ENCODE data around the gene SLC7A1.

Gene SLC7A1

GRCh38 chr13:29521336-29521735 lies 74.2 kb downstream of the SLC7A1 start:
- H3K36me3 Mint-ChIP-seq (ENCODE audit: low read depth) = peaks cover 18% of the 10 kb centered on the region
- no peak for TF ChIP-seq CTCF (IDR thresholded peaks at IDR 0.05; ENCODE audit: unreplicated experiment in 3 of 3)
- H3K9me3 Mint-ChIP-seq = no peaks in the 10 kb centered on the region
- no peak overlapping the region for H3K4me3 Mint-ChIP-seq
- no peaks in the 10 kb centered on the region for H3K27me3 Mint-ChIP-seq (ENCODE audit: low read depth)
- H3K4me1 Mint-ChIP-seq = peaks cover 11% of the 10 kb centered on the region
- H3K27ac Mint-ChIP-seq = no peak overlapping the region

- Mint-ChIP-seq H3K27me3 (ENCODE audit: low read depth) (no peaks in the 10 kb centered on the region), H3K9me3 (no peaks in the 10 kb centered on the region), H3K36me3 (ENCODE audit: low read depth) (peaks cover 18% of the 10 kb centered on the region), H3K4me1 (peaks cover 11% of the 10 kb centered on the region), H3K4me3 (no peak overlapping the region), H3K27ac (no peak overlapping the region)
- TF ChIP-seq CTCF (IDR thresholded peaks at IDR 0.05; ENCODE audit: unreplicated experiment in 3 of 3) = no peak
These were observed 74.8 kb downstream of the SLC7A1 start for GRCh38 chr13:29520671-29521070.

- H3K27ac Mint-ChIP-seq = no peak overlapping the region
- H3K36me3 Mint-ChIP-seq (ENCODE audit: low read depth) = peaks cover 18% of the 10 kb centered on the region
- H3K27me3 Mint-ChIP-seq (ENCODE audit: low read depth) = no peaks in the 10 kb centered on the region
- H3K4me3 Mint-ChIP-seq = no peak overlapping the region
- peaks cover 11% of the 10 kb centered on the region for H3K4me1 Mint-ChIP-seq
- H3K9me3 Mint-ChIP-seq = no peaks in the 10 kb centered on the region
- TF ChIP-seq CTCF (IDR thresholded peaks at IDR 0.05; ENCODE audit: unreplicated experiment in 3 of 3) = no peak
These were observed 75.6 kb downstream of the SLC7A1 start for GRCh38 chr13:29519921-29520320.

- Mint-ChIP-seq H3K9me3 (no peaks in the 10 kb centered on the region), H3K4me1 (peaks cover 23% of the 10 kb centered on the region), H3K36me3 (ENCODE audit: low read depth) (peaks cover 16% of the 10 kb centered on the region), H3K4me3 (no peak overlapping the region), H3K27ac (no peak overlapping the region), H3K27me3 (ENCODE audit: low read depth) (peaks cover 3% of the 10 kb centered on the region)
- TF ChIP-seq CTCF (IDR thresholded peaks at IDR 0.05; ENCODE audit: unreplicated experiment in 3 of 3) = no peak
These were observed 78.6 kb downstream of the SLC7A1 start for GRCh38 chr13:29516880-29517279.

- H3K4me3 Mint-ChIP-seq = no peak overlapping the region
- no peaks in the 10 kb centered on the region for H3K9me3 Mint-ChIP-seq
- peaks cover 32% of the 10 kb centered on the region for H3K4me1 Mint-ChIP-seq
- peaks cover 12% of the 10 kb centered on the region for H3K36me3 Mint-ChIP-seq (ENCODE audit: low read depth)
- TF ChIP-seq CTCF (IDR thresholded peaks at IDR 0.05; ENCODE audit: unreplicated experiment in 3 of 3) = no peak
- no peak overlapping the region for H3K27ac Mint-ChIP-seq
- peaks cover 3% of the 10 kb centered on the region for H3K27me3 Mint-ChIP-seq (ENCODE audit: low read depth)
These were observed 79.5 kb downstream of the SLC7A1 start for GRCh38 chr13:29516012-29516411.

- no peak overlapping the region for H3K4me3 Mint-ChIP-seq
- TF ChIP-seq CTCF (IDR thresholded peaks at IDR 0.05; ENCODE audit: unreplicated experiment in 3 of 3) = no peak
- peaks cover 32% of the 10 kb centered on the region for H3K4me1 Mint-ChIP-seq
- H3K36me3 Mint-ChIP-seq (ENCODE audit: low read depth) = peaks cover 12% of the 10 kb centered on the region
- H3K9me3 Mint-ChIP-seq = no peaks in the 10 kb centered on the region
- H3K27me3 Mint-ChIP-seq (ENCODE audit: low read depth) = peaks cover 3% of the 10 kb centered on the region
- H3K27ac Mint-ChIP-seq = no peak overlapping the region
These were observed 80.1 kb downstream of the SLC7A1 start for GRCh38 chr13:29515372-29515771.

All from nephron (organoid).